Measurements from ENCODE around the gene INO80C.

The INO80C gene

GRCh38 chr18:35465329-35465728 lies 32.4 kb downstream of the INO80C start:
- no CpG with 5 or more reads among the region's 1 CpG for WGBS (ENCODE audit: extremely low coverage, insufficient coverage, insufficient read length)
- H2BK120ac ChIP-seq (ENCODE audit: insufficient read depth, low read length, poor library complexity): no peak overlapping the region

GRCh38 chr18:35464831-35465279 lies 32.9 kb downstream of the INO80C start:
- Histone ChIP-seq H3K27ac (ENCODE audit: low read depth, low read length) (no peak overlapping the region), H3K23ac (ENCODE audit: low read length) (no peak overlapping the region), H3K9ac (ENCODE audit: low read length) (no peak overlapping the region), H2BK120ac (ENCODE audit: insufficient read depth, low read length, poor library complexity) (no peak overlapping the region), H4K91ac (ENCODE audit: low read depth, low read length) (no peak overlapping the region), H2BK12ac (ENCODE audit: low read length) (no peak overlapping the region), H3K4me3 (ENCODE audit: low read depth, low read length) (no peak overlapping the region), H3K79me1 (ENCODE audit: low read length) (peaks cover 9% of the 10 kb centered on the region), H4K12ac (ENCODE audit: low read depth, low read length) (no peak overlapping the region), H3K14ac (ENCODE audit: low read length) (no peak overlapping the region), H3K9me3 (ENCODE audit: insufficient read depth, low read depth, low read length) (peaks cover 4% of the 10 kb centered on the region), H2BK5ac (ENCODE audit: low read depth, low read length, poor library complexity) (no peak overlapping the region), H3K79me2 (ENCODE audit: control insufficient read depth, insufficient read depth, low read length, poor library complexity) (no peaks in the 10 kb centered on the region), H3K4me1 (ENCODE audit: control insufficient read depth in 1 of 2, insufficient read depth in 2 of 2, low read length in 2 of 2) (peaks cover 0 to 4% of the 10 kb centered on the region in 2 experiments), H3K4me2 (ENCODE audit: low read length) (no peak overlapping the region), H3K18ac (ENCODE audit: low read length) (no peak overlapping the region), H4K8ac (ENCODE audit: low read depth, low read length) (no peak overlapping the region), H2AK5ac (ENCODE audit: low read length) (no peak overlapping the region), H2AFZ (ENCODE audit: insufficient read depth, low read length, poor library complexity) (no peak overlapping the region), H3K27me3 (ENCODE audit: insufficient read depth, low read length) (no peaks in the 10 kb centered on the region), H3K4ac (ENCODE audit: low read depth, low read length) (no peak overlapping the region), H3K36me3 (ENCODE audit: control insufficient read depth in 1 of 2, insufficient read depth in 2 of 2, low read length in 2 of 2) (no peaks in the 10 kb centered on the region)
- no peak for DNase-seq
- 100% methylated on average over 1 of the region's 2 CpGs for WGBS (ENCODE audit: extremely low coverage, insufficient coverage, insufficient read length)

More at GRCh38 chr18:35465329-35465728, 32.4 kb downstream of the INO80C start:
- H4K12ac ChIP-seq (ENCODE audit: low read depth, low read length): no peak overlapping the region
- no peak overlapping the region for H3K14ac ChIP-seq (ENCODE audit: low read length)
- H3K27ac ChIP-seq (ENCODE audit: low read depth, low read length): no peak overlapping the region
- peaks cover 5% of the 10 kb centered on the region for H3K79me1 ChIP-seq (ENCODE audit: low read length)
- DNase-seq: no peak
- H2AK5ac ChIP-seq (ENCODE audit: low read length): no peak overlapping the region
- H3K4ac ChIP-seq (ENCODE audit: low read depth, low read length): no peak overlapping the region
- H2BK12ac ChIP-seq (ENCODE audit: low read length): no peak overlapping the region
- H3K4me1 ChIP-seq (ENCODE audit: control insufficient read depth in 1 of 2, insufficient read depth in 2 of 2, low read length in 2 of 2): no peaks in the 10 kb centered on the region
- no peak overlapping the region for H4K8ac ChIP-seq (ENCODE audit: low read depth, low read length)
- H3K79me2 ChIP-seq (ENCODE audit: control insufficient read depth, insufficient read depth, low read length, poor library complexity): no peaks in the 10 kb centered on the region
- H3K18ac ChIP-seq (ENCODE audit: low read length): no peak overlapping the region
- no peak overlapping the region for H2AFZ ChIP-seq (ENCODE audit: insufficient read depth, low read length, poor library complexity)
- no peak overlapping the region for H3K4me2 ChIP-seq (ENCODE audit: low read length)
- H4K91ac ChIP-seq (ENCODE audit: low read depth, low read length): no peak overlapping the region
- no peaks in the 10 kb centered on the region for H3K36me3 ChIP-seq (ENCODE audit: control insufficient read depth in 1 of 2, insufficient read depth in 2 of 2, low read length in 2 of 2)
- H2BK5ac ChIP-seq (ENCODE audit: low read depth, low read length, poor library complexity): no peak overlapping the region
- no peaks in the 10 kb centered on the region for H3K27me3 ChIP-seq (ENCODE audit: insufficient read depth, low read length)
- H3K9ac ChIP-seq (ENCODE audit: low read length): no peak overlapping the region
- peaks cover 4% of the 10 kb centered on the region for H3K9me3 ChIP-seq (ENCODE audit: insufficient read depth, low read depth, low read length)
- H3K23ac ChIP-seq (ENCODE audit: low read length): no peak overlapping the region
- no peak overlapping the region for H3K4me3 ChIP-seq (ENCODE audit: low read depth, low read length)

GRCh38 chr18:35463827-35464226 lies 33.9 kb downstream of the INO80C start:
- no peak overlapping the region for H3K14ac ChIP-seq (ENCODE audit: low read length)
- no peak overlapping the region for H3K9ac ChIP-seq (ENCODE audit: low read length)
- no peaks in the 10 kb centered on the region for H3K36me3 ChIP-seq (ENCODE audit: control insufficient read depth in 1 of 2, insufficient read depth in 2 of 2, low read length in 2 of 2)
- H3K79me1 ChIP-seq (ENCODE audit: low read length): peaks cover 17% of the 10 kb centered on the region
- H4K91ac ChIP-seq (ENCODE audit: low read depth, low read length): no peak overlapping the region
- H3K18ac ChIP-seq (ENCODE audit: low read length): no peak overlapping the region
- no CpG with 5 or more reads among the region's 4 CpGs for WGBS (ENCODE audit: extremely low coverage, insufficient coverage, insufficient read length)
- H2BK120ac ChIP-seq (ENCODE audit: insufficient read depth, low read length, poor library complexity): no peak overlapping the region
- no peak overlapping the region for H2BK12ac ChIP-seq (ENCODE audit: low read length)
- H3K9me3 ChIP-seq (ENCODE audit: insufficient read depth, low read depth, low read length): peaks cover under 1% of the 10 kb centered on the region
- H3K4me2 ChIP-seq (ENCODE audit: low read length): no peak overlapping the region
- no peak for DNase-seq
- no peaks in the 10 kb centered on the region for H3K79me2 ChIP-seq (ENCODE audit: control insufficient read depth, insufficient read depth, low read length, poor library complexity)
- no peak overlapping the region for H4K12ac ChIP-seq (ENCODE audit: low read depth, low read length)
- no peak overlapping the region for H3K27ac ChIP-seq (ENCODE audit: low read depth, low read length)
- H2BK5ac ChIP-seq (ENCODE audit: low read depth, low read length, poor library complexity): no peak overlapping the region
- H3K4me1 ChIP-seq (ENCODE audit: control insufficient read depth in 1 of 2, insufficient read depth in 2 of 2, low read length in 2 of 2): peaks cover 3 to 10% of the 10 kb centered on the region in 2 experiments
- H3K27me3 ChIP-seq (ENCODE audit: insufficient read depth, low read length): no peaks in the 10 kb centered on the region
- H3K4me3 ChIP-seq (ENCODE audit: low read depth, low read length): no peak overlapping the region
- no peak overlapping the region for H2AK5ac ChIP-seq (ENCODE audit: low read length)
- H4K8ac ChIP-seq (ENCODE audit: low read depth, low read length): no peak overlapping the region
- no peak overlapping the region for H3K23ac ChIP-seq (ENCODE audit: low read length)
- H3K4ac ChIP-seq (ENCODE audit: low read depth, low read length): no peak overlapping the region
- H2AFZ ChIP-seq (ENCODE audit: insufficient read depth, low read length, poor library complexity): no peak overlapping the region

GRCh38 chr18:35463050-35463449 lies 34.7 kb downstream of the INO80C start:
- no peak overlapping the region for H2BK120ac ChIP-seq (ENCODE audit: insufficient read depth, low read length, poor library complexity)
- peak in 1 of 2 donors; percentile 9 for DNase-seq
- no peak overlapping the region for H2BK12ac ChIP-seq (ENCODE audit: low read length)
- no peak overlapping the region for H3K9ac ChIP-seq (ENCODE audit: low read length)
- H4K91ac ChIP-seq (ENCODE audit: low read depth, low read length): no peak overlapping the region
- no peak overlapping the region for H3K27ac ChIP-seq (ENCODE audit: low read depth, low read length)
- no peaks in the 10 kb centered on the region for H3K36me3 ChIP-seq (ENCODE audit: control insufficient read depth in 1 of 2, insufficient read depth in 2 of 2, low read length in 2 of 2)
- no peak overlapping the region for H4K12ac ChIP-seq (ENCODE audit: low read depth, low read length)
- H3K18ac ChIP-seq (ENCODE audit: low read length): no peak overlapping the region
- H2AK5ac ChIP-seq (ENCODE audit: low read length): no peak overlapping the region
- no peaks in the 10 kb centered on the region for H3K27me3 ChIP-seq (ENCODE audit: insufficient read depth, low read length)
- no CpG with 5 or more reads among the region's 5 CpGs for WGBS (ENCODE audit: extremely low coverage, insufficient coverage, insufficient read length)
- H4K8ac ChIP-seq (ENCODE audit: low read depth, low read length): no peak overlapping the region
- no peak overlapping the region for H3K4me3 ChIP-seq (ENCODE audit: low read depth, low read length)
- peaks cover 25% of the 10 kb centered on the region for H3K79me1 ChIP-seq (ENCODE audit: low read length)
- H3K79me2 ChIP-seq (ENCODE audit: control insufficient read depth, insufficient read depth, low read length, poor library complexity): no peaks in the 10 kb centered on the region
- no peak overlapping the region for H2AFZ ChIP-seq (ENCODE audit: insufficient read depth, low read length, poor library complexity)
- no peak overlapping the region for H3K23ac ChIP-seq (ENCODE audit: low read length)
- no peaks in the 10 kb centered on the region for H3K9me3 ChIP-seq (ENCODE audit: insufficient read depth, low read depth, low read length)
- H3K4me2 ChIP-seq (ENCODE audit: low read length): no peak overlapping the region
- H3K4ac ChIP-seq (ENCODE audit: low read depth, low read length): no peak overlapping the region
- H3K4me1 ChIP-seq (ENCODE audit: control insufficient read depth in 1 of 2, insufficient read depth in 2 of 2, low read length in 2 of 2): peaks cover 11 to 18% of the 10 kb centered on the region in 2 experiments
- no peak overlapping the region for H3K14ac ChIP-seq (ENCODE audit: low read length)
- H2BK5ac ChIP-seq (ENCODE audit: low read depth, low read length, poor library complexity): no peak overlapping the region

All from trophoblast cell (in vitro differentiated cells and primary cell).